GM18951 (cell line): ENCODE data around the gene AOPEP.

ENCODE experiments used
- POLR2A ChIP-seq: IDR thresholded peaks from 4 replicates; pipeline ENCODE4 v1.6.1; 2011; ENCODE audit warnings: mild to moderate bottlenecking; ENCODE audit not compliant: insufficient read length, insufficient read depth; ENCODE audit errors: extremely low read depth
- in situ Hi-C: fragments of 300-500 bp; cut with MboI; formaldehyde crosslinking; loops from one replicate; pipeline ENCODE4 v1.12.0; 2022; ENCODE audit warnings: low sequenced_read_pairs, mixed read lengths, inconsistent platforms; ENCODE audit not compliant: unreplicated experiment

The AOPEP gene

DNA sequence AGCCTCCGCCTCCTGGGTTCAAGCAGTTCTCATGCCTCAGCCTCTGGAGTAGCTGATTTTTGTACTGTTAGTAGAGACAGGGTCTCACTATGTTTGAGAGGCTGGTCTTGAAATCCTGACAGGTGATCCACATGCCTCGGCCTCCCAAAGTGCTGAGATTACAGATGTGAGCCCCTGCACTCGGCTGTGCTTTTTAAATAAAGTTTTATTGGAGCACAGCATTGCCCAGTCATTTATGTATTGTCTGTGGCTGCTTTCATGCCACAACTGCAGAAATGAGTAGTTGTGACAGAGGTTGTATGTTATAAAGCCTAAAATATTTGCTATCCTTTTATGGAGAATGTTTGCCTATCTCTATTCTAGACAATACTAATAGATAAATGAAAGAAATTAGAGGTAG lies 169.2 kb downstream of the AOPEP start:
- in situ Hi-C loops = no loop called here
- TF ChIP-seq POLR2A = no peak

DNA sequence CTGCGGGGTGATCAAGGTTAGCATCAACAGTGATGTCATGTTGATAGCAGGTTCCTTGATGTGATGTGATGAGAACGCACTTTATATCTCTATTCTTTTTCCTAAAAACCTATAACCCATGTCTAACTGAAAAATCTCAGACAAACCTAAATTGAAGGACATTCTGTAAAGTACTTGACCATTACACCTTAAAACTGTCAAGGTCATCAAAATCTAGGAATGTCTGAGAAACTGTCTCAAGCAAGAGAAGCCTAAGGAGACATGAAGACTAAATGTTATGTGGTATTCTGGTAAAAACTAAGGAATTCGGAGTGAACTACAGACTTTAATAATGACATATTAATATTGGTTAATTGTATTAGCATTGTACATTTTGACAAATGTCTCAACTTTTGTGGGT lies 170.0 kb downstream of the AOPEP start:
- TF ChIP-seq POLR2A = no peak
- in situ Hi-C loops = no loop called here

DNA sequence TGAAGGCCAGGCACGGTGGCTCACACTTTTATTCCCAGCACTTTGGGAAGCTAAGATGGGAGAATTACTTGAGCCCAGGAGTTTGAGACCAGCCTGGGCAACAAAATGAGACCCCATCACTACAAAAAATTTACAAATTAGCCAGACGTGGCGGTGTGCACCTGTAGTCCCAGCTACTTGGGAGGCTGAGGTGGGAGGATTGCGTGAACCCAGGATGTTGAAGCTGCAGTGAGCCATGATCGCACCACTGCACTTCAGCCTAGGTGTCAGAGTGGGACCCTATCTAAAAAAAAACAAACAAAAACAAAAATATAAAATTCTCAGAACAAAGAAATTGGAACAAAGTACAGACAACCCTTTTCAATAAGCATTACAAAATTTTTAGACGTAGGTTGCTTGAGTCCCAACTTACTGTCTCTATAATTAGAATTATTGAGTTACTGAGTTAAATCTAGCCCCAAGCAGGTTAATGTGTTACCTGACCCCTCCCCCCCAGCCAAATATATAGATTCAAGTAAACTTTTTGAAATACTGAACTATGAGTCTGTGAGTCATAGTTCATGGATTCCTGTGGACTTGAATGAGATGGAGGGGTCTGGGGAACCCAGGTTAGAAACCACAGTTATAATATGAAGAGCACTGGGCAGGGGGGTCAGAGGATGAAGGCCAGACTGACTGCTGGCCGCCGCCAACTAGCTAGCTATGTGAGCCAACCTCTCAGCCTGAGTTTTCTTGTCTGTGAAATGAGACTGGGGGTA lies 173.1 kb downstream of the AOPEP start:
- in situ Hi-C loops = no loop called here
- no peak for TF ChIP-seq POLR2A

DNA sequence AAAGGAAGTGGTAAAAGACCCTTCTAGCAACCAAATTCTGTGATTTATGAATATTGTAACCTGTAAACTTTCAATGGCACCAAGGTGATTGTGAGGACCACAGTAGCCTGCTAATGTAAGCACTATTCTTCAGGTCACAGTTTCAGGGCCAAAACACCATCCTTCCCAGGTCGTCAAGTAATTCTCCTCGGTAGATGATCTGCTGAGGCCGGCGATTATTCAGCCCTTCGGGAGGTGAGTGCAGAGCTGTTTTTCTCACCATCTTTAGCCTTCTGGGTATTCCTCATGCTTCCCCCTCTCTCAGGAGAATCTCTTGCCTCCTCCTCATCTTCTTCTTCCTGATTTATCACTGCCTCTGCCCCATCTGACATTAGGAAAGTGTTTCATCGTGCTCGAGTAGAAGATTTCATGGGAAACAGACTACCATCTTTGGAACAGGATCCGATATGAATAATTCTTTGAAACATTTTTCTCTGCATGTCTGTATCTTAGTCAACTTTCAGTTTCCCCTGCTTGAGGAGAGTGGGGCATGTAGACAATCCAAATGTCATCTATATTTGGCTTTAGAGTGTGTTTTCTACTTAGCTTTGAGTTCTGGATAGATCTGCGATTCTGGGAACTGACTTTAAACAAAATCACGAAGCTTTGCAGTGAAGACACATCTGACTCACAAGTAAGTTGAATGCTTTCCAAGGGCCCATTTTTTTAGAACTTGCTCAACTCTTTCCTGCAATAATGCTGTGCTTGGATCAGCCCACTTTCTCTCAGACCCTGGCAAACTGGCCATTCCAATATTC lies 173.9 kb downstream of the AOPEP start:
- no peak for TF ChIP-seq POLR2A
- in situ Hi-C loops = no loop called here

DNA sequence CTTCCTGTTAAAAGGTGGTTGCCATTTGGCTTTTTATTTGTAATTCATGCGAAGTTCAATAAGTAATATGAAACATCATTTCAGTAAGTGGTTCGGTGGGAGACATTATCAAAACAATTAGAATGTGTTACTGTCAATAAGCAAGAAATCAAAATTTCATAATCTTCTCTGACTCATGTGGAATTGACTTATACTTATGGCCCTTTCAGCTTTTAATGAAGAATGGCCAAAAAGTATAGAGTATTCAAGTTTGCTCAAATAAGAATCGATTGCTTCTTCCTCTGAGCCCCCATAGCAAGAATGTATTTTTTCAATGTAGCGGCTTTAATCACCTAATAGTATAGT lies 174.5 kb downstream of the AOPEP start:
- TF ChIP-seq POLR2A = no peak
- in situ Hi-C loops = no loop called here

- no peak for TF ChIP-seq POLR2A
These were observed 177.5 kb downstream of the AOPEP start for GRCh38 chr9:94903961-94904421.

DNA sequence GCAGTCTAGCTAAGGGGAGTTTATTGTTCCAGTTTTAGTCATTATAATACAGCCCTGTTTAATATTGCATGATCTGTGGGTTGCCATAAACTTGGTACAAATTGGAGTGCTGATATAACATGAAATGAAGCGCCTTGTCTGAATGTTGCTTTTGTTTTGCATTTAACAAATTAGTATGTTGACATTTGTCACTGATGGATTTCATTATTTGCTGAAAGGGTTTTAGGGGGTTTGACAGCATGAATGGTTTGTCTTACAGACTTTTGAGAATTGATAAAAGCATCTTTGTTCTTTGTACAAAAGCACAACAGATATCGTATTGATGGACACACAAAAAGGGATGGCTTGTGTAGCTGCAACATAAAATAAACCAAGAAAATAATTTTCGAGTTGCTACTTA lies 178.3 kb downstream of the AOPEP start:
- TF ChIP-seq POLR2A = no peak
- in situ Hi-C loops = no loop called here

More at GRCh38 chr9:94903961-94904421, 177.5 kb downstream of the AOPEP start:
- in situ Hi-C loops = no loop called here

DNA sequence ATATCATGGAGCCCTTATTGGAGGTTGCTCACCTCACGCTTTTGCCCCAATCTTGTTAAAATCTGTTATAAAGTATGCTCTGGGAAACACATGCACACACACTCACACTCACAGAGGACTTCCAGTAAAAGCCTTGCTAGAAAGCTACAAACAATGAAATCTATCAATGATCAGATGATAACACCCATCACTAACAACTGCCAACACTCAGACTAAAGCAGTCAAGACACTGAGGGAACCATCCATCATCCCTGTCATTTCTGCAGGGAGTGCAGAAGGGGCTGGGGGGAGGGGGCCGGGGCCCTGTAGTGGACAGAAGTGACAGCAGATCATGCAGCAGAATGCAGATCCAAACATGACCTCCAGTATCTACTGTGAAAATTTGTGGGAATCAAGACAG lies 179.1 kb downstream of the AOPEP start:
- in situ Hi-C loops = no loop called here
- TF ChIP-seq POLR2A = no peak

GRCh38 chr9:94906181-94906580 lies 179.7 kb downstream of the AOPEP start:
- no peak for TF ChIP-seq POLR2A
- in situ Hi-C loops = no loop called here

- in situ Hi-C loops = no loop called here
- no peak for TF ChIP-seq POLR2A
These were observed 180.2 kb downstream of the AOPEP start for GRCh38 chr9:94906713-94907112.

GRCh38 chr9:94907264-94907936 lies 180.9 kb downstream of the AOPEP start:
- in situ Hi-C loops = no loop called here
- TF ChIP-seq POLR2A = no peak

DNA sequence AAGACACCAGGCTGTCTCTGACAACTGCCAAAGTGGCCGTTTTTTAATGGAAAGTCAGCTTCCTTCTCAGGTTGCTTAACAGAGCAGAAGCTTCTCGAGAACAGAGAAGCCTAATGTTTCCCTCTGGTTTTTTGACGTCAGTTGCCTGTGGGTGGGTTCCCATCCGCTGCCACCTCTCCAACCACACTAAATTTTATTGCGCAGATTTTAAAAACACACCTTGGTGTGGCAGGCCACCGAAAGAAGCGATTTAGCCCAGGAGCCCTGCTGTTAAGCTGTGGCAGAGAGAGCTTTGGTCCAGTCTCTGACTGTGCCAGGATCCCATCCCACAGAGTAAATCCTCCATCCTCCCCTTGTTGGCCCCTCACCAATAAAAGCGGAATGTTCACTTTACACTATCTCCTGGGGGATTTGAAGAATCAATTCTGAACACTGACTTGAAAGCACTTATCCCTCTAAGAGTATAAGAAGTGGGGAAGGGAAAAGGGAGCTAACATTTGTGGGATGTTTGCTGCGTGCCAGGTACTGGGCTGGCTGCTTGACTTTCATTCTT lies 181.6 kb downstream of the AOPEP start:
- in situ Hi-C loops = no loop called here
- no peak for TF ChIP-seq POLR2A

- in situ Hi-C loops = no loop called here
These were observed 182.2 kb downstream of the AOPEP start for GRCh38 chr9:94908583-94909249.

More at GRCh38 chr9:94908583-94909249, 182.2 kb downstream of the AOPEP start:
- TF ChIP-seq POLR2A = no peak
